H1 (cell line): ENCODE results near the gene FAM136A. TPM values are rescaled to one million over a fixed set of nuclear protein-coding genes. Genes with fewer than 3 reads are reported as not detected.

ENCODE experiments used
- CTCF ChIA-PET: fragments of 300-600 bp; sonication (Branson Sonifier 250); formaldehyde crosslinking; loops from one replicate; lab custom pipeline; 2021; ENCODE audit not compliant: partially characterized antibody; lab: Charles Lee
- POLR2A ChIA-PET: fragments of 300-600 bp; sonication (Branson Sonifier 250); formaldehyde crosslinking; loops from one replicate; lab custom pipeline; 2021; ENCODE audit warnings: inconsistent platforms; ENCODE audit not compliant: partially characterized antibody; lab: Charles Lee
- DNase-seq, 2 experiments: peaks; one replicate each; pipeline versions ENCODE4 v3.0.0 to v3.0.0-alpha.2; 2010 to 2022; ENCODE audit warnings: low spot score in 2 of 2, low read depth in 1 of 2, mixed read lengths in 1 of 2
- FAIRE-seq: peaks from 2 replicates; lab custom pipeline; 2011; peaks lifted over from hg19 to GRCh38; lab: Jason Lieb, UNC
- H2AFZ ChIP-seq: 2 replicates; pipeline ENCODE4 v1.8.1; 2012; ENCODE audit warnings: low read length, inconsistent platforms
- H2AK5ac ChIP-seq: 2 replicates; pipeline ENCODE4 v1.6.1; 2013; ENCODE audit warnings: low read depth, low read length
- H2BK120ac ChIP-seq: replicated peaks from 2 replicates; pipeline ENCODE3; 2013; ENCODE audit warnings: low read depth, low read length, inconsistent platforms
- H2BK12ac ChIP-seq: 2 replicates; pipeline ENCODE4 v1.6.1; 2013; ENCODE audit warnings: low read depth, low read length
- H2BK15ac ChIP-seq: 2 replicates; pipeline ENCODE4 v1.6.1; 2013; ENCODE audit warnings: low read length
- H2BK20ac ChIP-seq: 2 replicates; pipeline ENCODE4 v1.6.1; 2013; ENCODE audit warnings: low read length
- H2BK5ac ChIP-seq: 2 replicates; pipeline ENCODE4 v1.6.1; 2013; ENCODE audit warnings: low read depth, low read length
- H3K14ac ChIP-seq: 2 replicates; pipeline ENCODE4 v1.6.1; 2013; ENCODE audit warnings: inconsistent platforms; ENCODE audit not compliant: insufficient read length
- H3K18ac ChIP-seq: 2 replicates; pipeline ENCODE4 v1.6.1; 2013; ENCODE audit warnings: low read length; ENCODE audit errors: extremely low read depth
- H3K23ac ChIP-seq: 2 replicates; pipeline ENCODE4 v1.6.1; 2013; ENCODE audit warnings: inconsistent platforms; ENCODE audit not compliant: insufficient read length
- H3K23me2 ChIP-seq: 2 replicates; pipeline ENCODE4 v1.6.1; 2013; ENCODE audit warnings: low read depth, low read length
- H3K27ac ChIP-seq: 2 replicates; pipeline ENCODE4 v1.6.1; 2011; ENCODE audit warnings: low read depth, low read length, inconsistent platforms
- H3K27me3 ChIP-seq, 4 experiments: replicated peaks in 1 of 4; 1 replicate in 1 of 4; 2 replicates in 3 of 4; pipeline versions ENCODE4 v1.6.1 to v1.8.1; 2011 to 2013; ENCODE audit warnings: low read length in 3 of 4, mild to moderate bottlenecking in 3 of 4, inconsistent platforms in 2 of 4, mixed read lengths in 2 of 4, moderate library complexity in 1 of 4; ENCODE audit not compliant: control insufficient read depth in 3 of 4, insufficient read depth in 3 of 4; ENCODE audit errors: extremely low read depth in 1 of 4
- H3K36me3 ChIP-seq, 4 experiments: 2 replicates each; pipeline versions ENCODE4 v1.6.1 to v1.8.1; 2011 to 2013; ENCODE audit warnings: mild to moderate bottlenecking in 4 of 4, low read length in 3 of 4, moderate library complexity in 2 of 4, control low read depth in 1 of 4, inconsistent platforms in 1 of 4; ENCODE audit not compliant: insufficient read depth in 4 of 4, control insufficient read depth in 2 of 4
- H3K4ac ChIP-seq: replicated peaks from 2 replicates; pipeline ENCODE3; 2013; ENCODE audit warnings: low read length, low read depth, mixed read lengths, inconsistent platforms; ENCODE audit not compliant: insufficient read length
- H3K4me1 ChIP-seq, 4 experiments: replicated peaks in 1 of 4; 1 replicate in 1 of 4; 2 replicates in 3 of 4; pipeline versions ENCODE4 v1.6.1 to v1.8.1; 2011 to 2013; ENCODE audit warnings: low read length in 3 of 4, inconsistent platforms in 2 of 4, mixed read lengths in 1 of 4; ENCODE audit not compliant: insufficient read depth in 4 of 4, control insufficient read depth in 3 of 4
- H3K4me2 ChIP-seq, 2 experiments: 2 replicates each; pipeline versions ENCODE4 v1.6.1 to v1.8.1; 2011 to 2013; ENCODE audit warnings: low read depth in 2 of 2, low read length in 2 of 2, control low read depth in 1 of 2, inconsistent platforms in 1 of 2, mild to moderate bottlenecking in 1 of 2; ENCODE audit not compliant: insufficient read depth in 1 of 2
- H3K4me3 ChIP-seq, 4 experiments: fragments of 200-600, 300-600 bp in 1 of 4; sonication (generic), shearing (Covaris generic), sonication (Bioruptor Twin) in 1 of 4; 2 replicates each; pipeline versions ENCODE4 v1.5.1 to v1.8.1; 2011 to 2016; ENCODE audit warnings: low read length in 4 of 4, low read depth in 3 of 4, control low read depth in 2 of 4, inconsistent platforms in 2 of 4, mild to moderate bottlenecking in 2 of 4, mixed read lengths in 1 of 4, moderate library complexity in 1 of 4; ENCODE audit not compliant: insufficient read depth in 2 of 4; ENCODE audit errors: extremely low read depth in 1 of 4
- H3K56ac ChIP-seq: replicated peaks from 2 replicates; pipeline ENCODE3; 2013; ENCODE audit warnings: low read depth, mild to moderate bottlenecking, mixed read lengths, low read length, inconsistent platforms; ENCODE audit not compliant: insufficient read length
- H3K79me1 ChIP-seq: 2 replicates; pipeline ENCODE4 v1.6.1; 2013; ENCODE audit warnings: low read depth, low read length, control low read depth
- H3K79me2 ChIP-seq, 2 experiments: 2 replicates each; pipeline versions ENCODE4 v1.6.1 to v1.8.1; 2012 to 2013; ENCODE audit warnings: low read length in 2 of 2, mild to moderate bottlenecking in 2 of 2, inconsistent platforms in 1 of 2; ENCODE audit not compliant: insufficient read depth in 2 of 2, control insufficient read depth in 1 of 2
- H3K9ac ChIP-seq, 4 experiments: replicated peaks in 1 of 4; 1 replicate in 1 of 4; 2 replicates in 3 of 4; pipeline versions ENCODE4 v1.6.1 to v1.8.1; 2011 to 2013; ENCODE audit warnings: low read depth in 3 of 4, low read length in 3 of 4, control low read depth in 2 of 4, mild to moderate bottlenecking in 2 of 4, moderate library complexity in 2 of 4, inconsistent platforms in 1 of 4; ENCODE audit errors: extremely low read depth in 1 of 4
- H3K9me3 ChIP-seq, 2 experiments: 2 replicates each; pipeline versions ENCODE4 v1.6.1 to v1.8.1; 2012 to 2013; ENCODE audit warnings: mild to moderate bottlenecking in 2 of 2, moderate library complexity in 2 of 2, control low read depth in 1 of 2, inconsistent platforms in 1 of 2, low read depth in 1 of 2, low read length in 1 of 2, mixed read lengths in 1 of 2; ENCODE audit not compliant: insufficient read depth in 2 of 2
- H4K20me1 ChIP-seq, 2 experiments: replicated peaks in 1 of 2; 2 replicates each; pipeline versions ENCODE3 to v1.8.1; 2011 to 2013; ENCODE audit warnings: inconsistent platforms in 2 of 2, low read length in 2 of 2, mild to moderate bottlenecking in 1 of 2; ENCODE audit not compliant: insufficient read depth in 2 of 2, control insufficient read depth in 1 of 2
- H4K5ac ChIP-seq: 2 replicates; pipeline ENCODE4 v1.6.1; 2013; ENCODE audit warnings: low read length, low read depth, mixed read lengths, inconsistent platforms; ENCODE audit not compliant: insufficient read length
- H4K8ac ChIP-seq: 2 replicates; pipeline ENCODE4 v1.8.0; 2013; ENCODE audit warnings: mild to moderate bottlenecking, moderate library complexity, low read length, inconsistent platforms; ENCODE audit not compliant: insufficient read depth; ENCODE audit errors: extremely low read depth
- H4K91ac ChIP-seq: replicated peaks from 2 replicates; pipeline ENCODE3; 2013; ENCODE audit warnings: low read length, mixed read lengths, inconsistent platforms; ENCODE audit not compliant: insufficient read length
- ATF2 ChIP-seq: IDR thresholded peaks from 2 replicates; pipeline ENCODE4 v1.6.1; 2012; ENCODE audit warnings: low read length, inconsistent platforms
- CBX8 ChIP-seq: fragments of 300-800, 300-1000 bp; sonication (generic); IDR thresholded peaks from 2 replicates; pipeline ENCODE4 v1.7.1; 2016; ENCODE audit warnings: low read depth, low read length, borderline replicate concordance
- CTBP2 ChIP-seq: IDR thresholded peaks from 2 replicates; pipeline ENCODE4 v1.7.0; 2011; ENCODE audit warnings: borderline replicate concordance, mild to moderate bottlenecking, moderate library complexity, mixed read lengths, low read length; ENCODE audit not compliant: insufficient read depth, insufficient read length
- EP300 ChIP-seq, 2 experiments: IDR thresholded peaks; 1 replicate in 1 of 2; 2 replicates in 1 of 2; pipeline ENCODE4 v1.6.1; 2011 to 2012; ENCODE audit warnings: low read depth in 2 of 2, low read length in 2 of 2, mild to moderate bottlenecking in 2 of 2, borderline replicate concordance in 1 of 2, inconsistent platforms in 1 of 2, moderate library complexity in 1 of 2
- KDM5A ChIP-seq: fragments of 200-600 bp; IDR thresholded peaks from 2 replicates; pipeline ENCODE4 v1.7.1; 2012; ENCODE audit warnings: mild to moderate bottlenecking, low read length, inconsistent platforms, mixed read lengths
- PHF8 ChIP-seq: fragments of 200-600 bp; sonication (generic); conservative IDR thresholded peaks from 2 replicates; pipeline ENCODE4 v1.7.1; 2012; ENCODE audit warnings: low read depth, mild to moderate bottlenecking, inconsistent platforms, low read length, moderate library complexity
- RBBP5 ChIP-seq: IDR thresholded peaks from 2 replicates; pipeline ENCODE4 v1.7.1; 2012; ENCODE audit warnings: low read depth, mild to moderate bottlenecking, inconsistent platforms, low read length, moderate library complexity, borderline replicate concordance
- TCF12 ChIP-seq: IDR thresholded peaks from 2 replicates; pipeline ENCODE4 v1.6.1; 2011; ENCODE audit warnings: low read depth, mild to moderate bottlenecking, low read length
- WGBS, 2 experiments: shearing (Covaris generic) in 1 of 2; methylation state at CpG; one replicate each; pipeline versions ENCODE4 v1.1.6 to v1.1.7; 2013 to 2015; ENCODE audit warnings: low lambda C conversion rate in 2 of 2, mixed read lengths in 2 of 2, inconsistent platforms in 1 of 2, low coverage in 1 of 2, missing lambda C conversion rate in 1 of 2; ENCODE audit not compliant: insufficient replicate concordance in 2 of 2, insufficient coverage in 1 of 2, insufficient read length in 1 of 2; ENCODE audit errors: extremely low coverage in 1 of 2, missing lambda C conversion rate in 1 of 2; 5-methylcytosine and 5-hydroxymethylcytosine counted together
- polyA plus RNA-seq, 7 experiments: library from polyadenylated mRNA; depleted of rRNA in 3 of 7; stranded (reverse) in 5 of 7; unstranded in 2 of 7; fragments of >200 nt in 5 of 7; fragments of 200-250 nt in 2 of 7; gene quantifications; 1 replicate in 5 of 7; 2 replicates in 1 of 7; 4 replicates in 1 of 7; pipeline versions ENCODE4 v1.2.1 to v1.2.3, GENCODE V29; 2011 to 2013; ENCODE audit warnings: missing spikeins in 2 of 7, mixed read lengths in 2 of 7
- total RNA-seq: library from RNA; stranded (reverse); fragmentation: NEBNext Ultra II Directional; extraction: Animal tissue kit (Norgen Biotek cat#: 25700); gene quantifications from 2 replicates; pipeline ENCODE4 v1.2.1, GENCODE V29; 2021
- TF ChIP-seq, protein P1 (sequence below), 3 experiments: IDR thresholded peaks; 1 replicate in 2 of 3; 2 replicates in 1 of 3; pipeline versions ENCODE4 v1.5.1 to v1.6.1; 2011; ENCODE audit warnings: low read length in 3 of 3, mild to moderate bottlenecking in 3 of 3, inconsistent platforms in 2 of 3, low read depth in 1 of 3, moderate library complexity in 1 of 3; ENCODE audit not compliant: insufficient read depth in 1 of 3; ENCODE audit errors: control extremely low read depth in 1 of 3

Gene FAM136A
- total and polyA plus RNA-seq, 2 of the 8 experiments (the other 6 are each of a cell fraction or from before 2014, with no cell fraction given) = 58.2 to 122 TPM

DNA sequence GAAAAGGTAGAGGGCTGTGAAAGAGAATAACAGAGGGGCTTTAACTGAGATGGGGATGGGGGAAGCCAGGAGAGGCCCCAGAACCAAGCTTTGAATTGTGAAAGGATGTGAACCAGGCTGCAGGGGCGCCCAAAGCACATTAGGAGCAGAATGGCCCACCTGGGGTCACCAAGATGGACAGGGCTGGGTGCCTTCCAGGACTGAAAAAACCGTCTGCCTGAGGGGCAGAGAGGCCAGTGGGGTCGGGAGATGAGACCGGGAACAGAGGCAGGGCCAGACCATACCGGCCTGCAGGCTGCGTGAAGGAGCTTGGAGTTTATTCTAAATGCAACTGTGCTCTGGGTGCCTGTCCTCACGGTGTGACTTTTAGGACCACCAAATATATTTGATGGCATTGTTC lies 29.1 kb upstream of the FAM136A start:
- Histone ChIP-seq H3K27me3 (no peaks in the 10 kb centered on the region; a peak in 1 of 7 replicates), H2BK120ac (no peak overlapping the region), H3K18ac (no peak overlapping the region), H3K4me2 (no peak overlapping the region), H3K23ac (no peak overlapping the region), H3K4me1 (peaks cover 0 to 6% (median 0%) of the 10 kb centered on the region in 4 experiments; a peak in 1 of 7 replicates), H2BK5ac (no peak overlapping the region), H3K14ac (no peak overlapping the region), H4K8ac (no peak overlapping the region; the same call in 1 of the 2 replicates), H2BK12ac (no peak overlapping the region), H3K9me3 (no peaks in the 10 kb centered on the region), H4K5ac (no peak overlapping the region), H3K23me2 (no peaks in the 10 kb centered on the region), H3K56ac (no peak overlapping the region), H2BK20ac (no peak overlapping the region), H3K4me3 (no peak overlapping the region), H3K79me1 (no peaks in the 10 kb centered on the region), H3K27ac (no peak overlapping the region), H4K91ac (no peak overlapping the region), H3K79me2 (no peaks in the 10 kb centered on the region), H3K9ac (no peak overlapping the region), H3K4ac (no peak overlapping the region), H2BK15ac (no peak overlapping the region), H4K20me1 (no peaks in the 10 kb centered on the region), H2AK5ac (no peak overlapping the region), H3K36me3 (no peaks in the 10 kb centered on the region), H2AFZ (no peak overlapping the region)
- WGBS, 2 experiments = 80% methylated on average over 7 of the region's 7 CpGs; no CpG with 5 or more reads in 1 of the 2 experiments
- DNase-seq (no peak), FAIRE-seq (no peak)
- ChIA-PET POLR2A (no interaction called here), CTCF (interaction anchor here (0.8 to 4.9 kb wide), 7 partner anchors 10 to 314 kb away, joined by 3 to 47 read pairs (median 4); partner anchors contain the start of gene FAM136A)
- no peak for TF ChIP-seq CBX8
- no peak for TF ChIP-seq KDM5A
- no peak for TF ChIP-seq PHF8
- no peak for TF ChIP-seq CTBP2
- TF ChIP-seq, protein P1, sequence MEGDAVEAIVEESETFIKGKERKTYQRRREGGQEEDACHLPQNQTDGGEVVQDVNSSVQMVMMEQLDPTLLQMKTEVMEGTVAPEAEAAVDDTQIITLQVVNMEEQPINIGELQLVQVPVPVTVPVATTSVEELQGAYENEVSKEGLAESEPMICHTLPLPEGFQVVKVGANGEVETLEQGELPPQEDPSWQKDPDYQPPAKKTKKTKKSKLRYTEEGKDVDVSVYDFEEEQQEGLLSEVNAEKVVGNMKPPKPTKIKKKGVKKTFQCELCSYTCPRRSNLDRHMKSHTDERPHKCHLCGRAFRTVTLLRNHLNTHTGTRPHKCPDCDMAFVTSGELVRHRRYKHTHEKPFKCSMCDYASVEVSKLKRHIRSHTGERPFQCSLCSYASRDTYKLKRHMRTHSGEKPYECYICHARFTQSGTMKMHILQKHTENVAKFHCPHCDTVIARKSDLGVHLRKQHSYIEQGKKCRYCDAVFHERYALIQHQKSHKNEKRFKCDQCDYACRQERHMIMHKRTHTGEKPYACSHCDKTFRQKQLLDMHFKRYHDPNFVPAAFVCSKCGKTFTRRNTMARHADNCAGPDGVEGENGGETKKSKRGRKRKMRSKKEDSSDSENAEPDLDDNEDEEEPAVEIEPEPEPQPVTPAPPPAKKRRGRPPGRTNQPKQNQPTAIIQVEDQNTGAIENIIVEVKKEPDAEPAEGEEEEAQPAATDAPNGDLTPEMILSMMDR (IDR thresholded peaks at IDR 0.05; ENCODE audit: control extremely low read depth in 1 of 3, insufficient read depth in 1 of 3, low read depth in 1 of 3, low read length in 3 of 3) = no peak
- TF ChIP-seq TCF12 = no peak
- TF ChIP-seq ATF2 = no peak
- no peak for TF ChIP-seq EP300 (IDR thresholded peaks at IDR 0.05; ENCODE audit: borderline replicate concordance in 1 of 2, low read depth in 2 of 2, low read length in 2 of 2)
- no peak for TF ChIP-seq RBBP5
